Right lobe of liver (tissue), 6 donors: ENCODE measurements around the gene ZNF593OS. TPM values are rescaled to one million over a fixed set of nuclear protein-coding genes. Genes with fewer than 3 reads are reported as not detected.

Experiments
- ATAC-seq, 4 donors: fragments of 200-7000 bp; cut with Tn5 transposase; one replicate each; pipeline ENCODE4 v1.9.1; 2020; ENCODE audit warnings: mild to moderate bottlenecking in 4 of 4, moderate library complexity in 4 of 4
- DNase-seq, 3 donors: peaks; one replicate each; pipeline ENCODE4 v3.0.0-alpha.2; 2020
- H3K27ac ChIP-seq, 3 donors: fragments of 200-600 bp; one replicate each; pipeline ENCODE4 v1.8.0; 2022
- H3K27me3 ChIP-seq, 2 donors: fragments of 200-600 bp; one replicate each; pipeline ENCODE4 v1.8.0; 2022
- H3K36me3 ChIP-seq, 4 donors: fragments of 200-600 bp; sonication (generic) in 1 of 4; one replicate each; pipeline versions ENCODE4 v1.5.1 to v1.8.0; 2017 to 2022; ENCODE audit warnings: control low read depth in 1 of 4
- H3K4me1 ChIP-seq, 4 donors: fragments of 200-600 bp; sonication (generic) in 1 of 4; one replicate each; pipeline versions ENCODE4 v1.5.1 to v1.8.0; 2017 to 2022; ENCODE audit warnings: control low read depth in 1 of 4
- H3K4me3 ChIP-seq, 3 donors: fragments of 200-600 bp; one replicate each; pipeline ENCODE4 v1.8.0; 2022
- H3K9me3 ChIP-seq, 4 donors: fragments of 200-600 bp; sonication (generic) in 1 of 4; one replicate each; pipeline versions ENCODE4 v1.5.1 to v1.8.0; 2017 to 2022; ENCODE audit warnings: control low read depth in 1 of 4
- CTCF ChIP-seq, 4 donors: fragments of 200-600 bp in 3 of 4; fragments of 450-650 bp in 1 of 4; IDR thresholded peaks; one replicate each; pipeline versions ENCODE4 v1.5.1 to v1.8.0; 2016 to 2022; ENCODE audit warnings: antibody characterized with exemption in 4 of 4, mild to moderate bottlenecking in 2 of 4
- POLR2A ChIP-seq: fragments of 450-650 bp; IDR thresholded peaks from one replicate; pipeline ENCODE4 v1.6.1; 2017; ENCODE audit warnings: antibody characterized with exemption, mild to moderate bottlenecking
- WGBS: methylation state at CpG from one replicate; pipeline ENCODE4 v1.1.6; 2018; ENCODE audit warnings: low coverage, low lambda C conversion rate; ENCODE audit not compliant: insufficient coverage; ENCODE audit errors: missing lambda C conversion rate; 5-methylcytosine and 5-hydroxymethylcytosine counted together
- intact Hi-C, 2 donors: fragments of 100-400 bp; cut with DNase I; formaldehyde crosslinking; loops; one replicate each; pipeline versions ENCODE4 v1.11.2 to v1.14.1; 2022
- total RNA-seq, 6 experiments: library from RNA; depleted of rRNA in 2 of 6; stranded (reverse); fragments of >200 nt in 2 of 6; fragmentation: NEBNext Ultra II Directional in 3 of 6; extraction: Animal tissue kit (Norgen Biotek cat#: 25700) in 3 of 6; gene quantifications; one replicate each; pipeline versions ENCODE4 v1.1.0 to v1.2.4, GENCODE V29; 2016 to 2023
- donor health status: DM: no; HTN: yes; CAD: no.
- donor health status: DM: no; HTN: no; CAD: no.
- donor health status: DM: no; HTN: no; CAD: no.
- donor health status: DM: no; HTN: yes; CAD: no.
- donor health status: DM: no; HTN: yes; CAD: no.

The ZNF593OS gene
- total RNA-seq, 6 experiments from 2014 or later: not detected

- 38% methylated on average over 3 of the region's 3 CpGs for WGBS
- ATAC-seq: no peak
- intact Hi-C loops: no loop called here
These were observed 43.6 kb upstream of the ZNF593OS start for GRCh38 chr1:26215246-26215645.

GRCh38 chr1:26213335-26213905, 41.8 kb upstream of the ZNF593OS start:
- Histone ChIP-seq H3K27me3 (no peaks in the 10 kb centered on the region), H3K4me3 (no peak overlapping the region), H3K9me3 (no peaks in the 10 kb centered on the region), H3K36me3 (no peaks in the 10 kb centered on the region), H3K27ac (no peak overlapping the region), H3K4me1 (no peaks in the 10 kb centered on the region)
- DNase-seq (peak in 1 of 3 donors; percentile 6), ATAC-seq (no peak)
- 84% methylated on average over 6 of the region's 6 CpGs for WGBS
- intact Hi-C loops: no loop called here
- TF ChIP-seq POLR2A: no peak
- TF ChIP-seq CTCF (IDR thresholded peaks at IDR 0.05): no peak

More at GRCh38 chr1:26215246-26215645, 43.6 kb upstream of the ZNF593OS start:
- no peak overlapping the region for H3K27ac ChIP-seq
- no peaks in the 10 kb centered on the region for H3K36me3 ChIP-seq
- no peak overlapping the region for H3K4me3 ChIP-seq
- H3K9me3 ChIP-seq: no peaks in the 10 kb centered on the region
- TF ChIP-seq CTCF (IDR thresholded peaks at IDR 0.05) (no peak), POLR2A (no peak)
- H3K4me1 ChIP-seq: no peaks in the 10 kb centered on the region
- DNase-seq: no peak
- no peaks in the 10 kb centered on the region for H3K27me3 ChIP-seq

DNA sequence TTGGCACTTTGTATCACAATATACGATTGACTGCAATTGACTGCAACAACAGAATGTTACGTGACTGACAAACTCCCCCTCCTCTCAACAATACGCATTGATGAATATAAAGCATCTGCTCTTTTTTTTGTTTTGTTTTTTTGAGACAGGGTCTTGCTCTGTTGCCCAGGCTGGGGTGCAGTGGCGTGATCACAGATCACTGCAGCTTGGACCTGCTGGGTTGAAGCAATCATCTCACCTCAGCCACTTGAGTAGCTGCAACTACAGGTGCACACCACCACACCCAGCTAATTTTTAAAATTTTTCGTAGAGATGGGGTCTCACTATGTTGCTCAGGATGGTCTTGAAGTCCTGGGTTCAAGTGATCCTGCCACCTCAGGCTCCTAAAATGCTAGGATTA, 41.1 kb upstream of the ZNF593OS start:
- 83% methylated on average over 5 of the region's 5 CpGs for WGBS
- ATAC-seq: no peak
- intact Hi-C loops: no loop called here

GRCh38 chr1:26210147-26210870, 38.7 kb upstream of the ZNF593OS start:
- ATAC-seq (no peak), DNase-seq (no peak)
- TF ChIP-seq POLR2A (no peak), CTCF (IDR thresholded peaks at IDR 0.05) (no peak)
- intact Hi-C loops: no loop called here
- Histone ChIP-seq H3K36me3 (no peaks in the 10 kb centered on the region), H3K27me3 (no peaks in the 10 kb centered on the region), H3K4me3 (no peak overlapping the region), H3K9me3 (no peaks in the 10 kb centered on the region), H3K4me1 (no peaks in the 10 kb centered on the region), H3K27ac (no peak overlapping the region)
- WGBS: 40% methylated on average over 1 of the region's 5 CpGs

More for the DNA sequence above, 41.1 kb upstream of the ZNF593OS start:
- H3K27ac ChIP-seq: no peak overlapping the region
- H3K27me3 ChIP-seq: no peaks in the 10 kb centered on the region
- TF ChIP-seq POLR2A (no peak), CTCF (IDR thresholded peaks at IDR 0.05) (no peak)
- no peak for DNase-seq
- H3K9me3 ChIP-seq: no peaks in the 10 kb centered on the region
- H3K36me3 ChIP-seq: no peaks in the 10 kb centered on the region
- no peaks in the 10 kb centered on the region for H3K4me1 ChIP-seq
- no peak overlapping the region for H3K4me3 ChIP-seq
